B cell (primary cell): ENCODE measurements around the gene SPPL3. TPM values are rescaled to one million over a fixed set of nuclear protein-coding genes. Genes with fewer than 3 reads are reported as not detected.

ENCODE experiments used
- ATAC-seq: fragments of 200-7000 bp; cut with Tn5 transposase; one replicate; pipeline ENCODE4 v1.10.0; 2021; ENCODE audit warnings: low read depth, mild to moderate bottlenecking, moderate number of reproducible peaks, moderate library complexity
- CTCF ChIA-PET: fragments of 350-600 bp; sonication (Branson Sonifier 250); formaldehyde crosslinking; loops from one replicate; lab custom pipeline; 2021; ENCODE audit warnings: antibody characterized with exemption, inconsistent platforms; lab: Charles Lee
- POLR2A ChIA-PET: fragments of 350-600 bp; sonication (Branson Sonifier 250); formaldehyde crosslinking; loops from one replicate; lab custom pipeline; 2021; ENCODE audit warnings: antibody characterized with exemption; lab: Charles Lee
- DNase-seq: peaks from one replicate; pipeline ENCODE4 v3.0.0; 2013
- H2AFZ ChIP-seq: 2 replicates; pipeline ENCODE4 v1.6.1; 2012; ENCODE audit warnings: mild to moderate bottlenecking, low read depth, low read length; ENCODE audit not compliant: insufficient read depth, poor library complexity, severe bottlenecking
- H3K27ac ChIP-seq, 2 donors: 1 replicate in 1 of 2; 2 replicates in 1 of 2; pipeline ENCODE4 v1.5.1; 2012 to 2013; ENCODE audit warnings: low read length in 2 of 2, mild to moderate bottlenecking in 2 of 2, moderate library complexity in 1 of 2
- H3K27me3 ChIP-seq, 4 experiments: fragments of 200-600 bp in 1 of 4; sonication (generic) in 1 of 4; replicated peaks in 1 of 4; 1 replicate in 2 of 4; 2 replicates in 2 of 4; pipeline versions ENCODE4 v1.6.1 to v1.7.0; 2013 to 2016; ENCODE audit warnings: low read length in 3 of 4, mild to moderate bottlenecking in 2 of 4, mixed read lengths in 1 of 4, moderate library complexity in 1 of 4; ENCODE audit not compliant: insufficient read depth in 4 of 4, control insufficient read depth in 3 of 4; ENCODE audit errors: control extremely low read depth in 1 of 4
- H3K36me3 ChIP-seq, 2 experiments: replicated peaks in 1 of 2; 1 replicate in 1 of 2; 2 replicates in 1 of 2; pipeline versions ENCODE4 v1.6.1 to v1.7.1; 2013; ENCODE audit warnings: low read length in 1 of 2; ENCODE audit not compliant: insufficient read depth in 2 of 2, control insufficient read depth in 1 of 2; ENCODE audit errors: control extremely low read depth in 1 of 2, extremely low read depth in 1 of 2
- H3K4me1 ChIP-seq, 2 donors: fragments of 200-600 bp in 1 of 2; sonication (generic) in 1 of 2; 1 replicate in 1 of 2; 2 replicates in 1 of 2; pipeline versions ENCODE4 v1.5.1 to v1.6.1; 2013 to 2017; ENCODE audit warnings: low read length in 2 of 2; ENCODE audit not compliant: control insufficient read depth in 2 of 2, insufficient read depth in 2 of 2
- H3K4me2 ChIP-seq: replicated peaks from 2 replicates; pipeline ENCODE3; 2012; ENCODE audit warnings: mild to moderate bottlenecking, low read depth, low read length; ENCODE audit not compliant: poor library complexity, severe bottlenecking
- H3K4me3 ChIP-seq, 5 experiments: fragments of 200-600 bp in 1 of 5; sonication (generic) in 1 of 5; 1 replicate in 3 of 5; 2 replicates in 2 of 5; pipeline versions ENCODE4 v1.5.1 to v1.7.0; 2011 to 2016; ENCODE audit warnings: low read length in 4 of 5, mild to moderate bottlenecking in 4 of 5, low read depth in 2 of 5, control low read depth in 1 of 5, moderate library complexity in 1 of 5; ENCODE audit not compliant: insufficient read depth in 1 of 5; ENCODE audit errors: control extremely low read depth in 1 of 5, extremely low read depth in 1 of 5
- H3K79me2 ChIP-seq: fragments of 200-600 bp; sonication (generic); one replicate; pipeline ENCODE4 v1.6.0; 2016; ENCODE audit warnings: low read length; ENCODE audit not compliant: control insufficient read depth, insufficient read depth
- H3K9ac ChIP-seq: fragments of 200-600 bp; sonication (generic); 2 replicates; pipeline ENCODE4 v1.6.1; 2017; ENCODE audit warnings: mild to moderate bottlenecking, low read length, moderate library complexity
- H3K9me3 ChIP-seq, 3 donors: one replicate each; pipeline versions ENCODE4 v1.6.1 to v1.7.1; 2013; ENCODE audit warnings: low read length in 2 of 3; ENCODE audit not compliant: control insufficient read depth in 2 of 3, insufficient read depth in 1 of 3; ENCODE audit errors: control extremely low read depth in 1 of 3
- H4K20me1 ChIP-seq: 2 replicates; pipeline ENCODE4 v1.6.0; 2012; ENCODE audit warnings: mild to moderate bottlenecking, low read length; ENCODE audit not compliant: insufficient read depth, control insufficient read depth, poor library complexity, severe bottlenecking
- H3K27ac Mint-ChIP-seq: one replicate; pipeline ENCODE4 v1.8.0; 2021; ENCODE audit warnings: mixed read lengths
- H3K27me3 Mint-ChIP-seq: one replicate; pipeline ENCODE4 v1.8.0; 2021; ENCODE audit warnings: mixed read lengths
- H3K4me1 Mint-ChIP-seq: one replicate; pipeline ENCODE4 v1.8.0; 2021; ENCODE audit warnings: mixed read lengths
- H3K4me3 Mint-ChIP-seq: one replicate; pipeline ENCODE4 v1.8.0; 2021; ENCODE audit warnings: mixed read lengths
- H3K9me3 Mint-ChIP-seq: one replicate; pipeline ENCODE4 v1.8.0; 2022; ENCODE audit warnings: mixed read lengths; ENCODE audit not compliant: insufficient read depth
- CTCF ChIP-seq: fragments of 200-600 bp; IDR thresholded peaks from one replicate; pipeline ENCODE4 v1.8.0; 2022; ENCODE audit warnings: antibody characterized with exemption, mild to moderate bottlenecking
- EZH2 ChIP-seq: IDR thresholded peaks from 2 replicates; pipeline ENCODE4 v1.6.1; 2012; ENCODE audit warnings: borderline replicate concordance, low read depth, mild to moderate bottlenecking, moderate library complexity, low read length; ENCODE audit not compliant: insufficient read depth, poor library complexity, severe bottlenecking
- whole genome bisulfite sequencing: methylation state at CpG from one replicate; pipeline ENCODE4 v1.1.5; 2013; ENCODE audit warnings: missing lambda C conversion rate; ENCODE audit not compliant: insufficient coverage; 5-methylcytosine and 5-hydroxymethylcytosine counted together
- intact Hi-C: fragments of 100-400 bp; cut with micrococcal nuclease; formaldehyde crosslinking; loops from one replicate; pipeline ENCODE4 v1.10.0; 2022
- polyA plus RNA-seq: library from polyadenylated mRNA; depleted of rRNA; stranded (reverse); fragments of >200 nt; gene quantifications from 2 replicates; pipeline ENCODE4 v1.2.3, GENCODE V29; 2012
- total RNA-seq, 2 donors: library from RNA; stranded (reverse); fragments of 120-200 nt in 1 of 2; gene quantifications; 1 replicate in 1 of 2; 2 replicates in 1 of 2; pipeline versions ENCODE4 v1.2.3 to v1.2.4, GENCODE V29; 2013 to 2022

The SPPL3 gene
- total and polyA plus RNA-seq, 2 donors (not counting 1 experiment from before 2014, with no cell fraction given), result 12.3 to 43.6 TPM

GRCh38 chr12:120851444-120851843 is 52.7 kb downstream of the SPPL3 start:
- intact Hi-C loops, result loop anchor here (10.0 kb wide), 1 partner anchor 167 kb away; the partner anchor contains the start of gene MLEC
- peaks cover 66% of the 10 kb centered on the region for H3K4me1 Mint-ChIP-seq
- ATAC-seq, result peak; percentile 61
- peak overlapping the region in 1 of 5 experiments; percentile 38 for H3K4me3 ChIP-seq
- peaks cover 40% of the 10 kb centered on the region for H4K20me1 ChIP-seq
- POLR2A ChIA-PET, result no interaction called here
- whole genome bisulfite sequencing, result 26% methylated on average over 7 of the region's 7 CpGs
- TF ChIP-seq EZH2, result no peak
- TF ChIP-seq CTCF, result no peak
- H3K27ac Mint-ChIP-seq, result peak overlapping the region; percentile 74
- no peaks in the 10 kb centered on the region for H3K9me3 Mint-ChIP-seq
- no peaks in the 10 kb centered on the region for H3K36me3 ChIP-seq
- H3K4me3 Mint-ChIP-seq, result peak overlapping the region; percentile 52
- H3K4me2 ChIP-seq, result peak overlapping the region; percentile 56
- H3K79me2 ChIP-seq, result peaks cover 91% of the 10 kb centered on the region
- H3K27ac ChIP-seq, result peak overlapping the region; percentile 42 to 69
- H3K4me1 ChIP-seq, result peaks cover 58 to 70% of the 10 kb centered on the region in 2 donors
- H2AFZ ChIP-seq, result no peak overlapping the region
- H3K27me3 Mint-ChIP-seq, result no peaks in the 10 kb centered on the region
- CTCF ChIA-PET, result interaction anchor here (1.6 kb wide), 1 partner anchor 121 kb away, joined by 7 read pairs; no protein-coding TSS in a partner anchor
- no peaks in the 10 kb centered on the region for H3K27me3 ChIP-seq
- H3K9ac ChIP-seq, result peak overlapping the region; percentile 10
- DNase-seq, result peak; percentile 69
- H3K9me3 ChIP-seq, result no peaks in the 10 kb centered on the region

GRCh38 chr12:120849765-120850164 is 54.4 kb downstream of the SPPL3 start:
- ATAC-seq, result no peak
- Mint-ChIP-seq H3K27me3 (no peaks in the 10 kb centered on the region), H3K27ac (peak overlapping the region; percentile 27), H3K9me3 (no peaks in the 10 kb centered on the region), H3K4me1 (peaks cover 59% of the 10 kb centered on the region), H3K4me3 (peak overlapping the region; percentile 19)
- Histone ChIP-seq H3K79me2 (peaks cover 91% of the 10 kb centered on the region), H3K9me3 (no peaks in the 10 kb centered on the region), H3K27me3 (no peaks in the 10 kb centered on the region), H2AFZ (no peak overlapping the region), H3K36me3 (no peaks in the 10 kb centered on the region), H3K4me1 (peaks cover 58 to 61% of the 10 kb centered on the region in 2 donors), H3K27ac (peak overlapping the region; percentile 16 to 35), H3K4me3 (no peak overlapping the region), H3K9ac (no peak overlapping the region), H3K4me2 (peak overlapping the region; percentile 2), H4K20me1 (peaks cover 44% of the 10 kb centered on the region)
- intact Hi-C loops, result loop anchor here (10.0 kb wide), 1 partner anchor 165 kb away; the partner anchor contains the start of gene MLEC
- no CpG with 5 or more reads among the region's 2 CpGs for WGBS
- TF ChIP-seq EZH2, result no peak
- no peak for TF ChIP-seq CTCF
- no peak for DNase-seq
- POLR2A ChIA-PET, result no interaction called here
- CTCF ChIA-PET, result interaction anchor here (1.6 kb wide), 1 partner anchor 122 kb away, joined by 7 read pairs; no protein-coding TSS in a partner anchor
